KG1 (cell line): ENCODE data around the gene KARS1.

ENCODE experiments used
- DNase-seq: peaks from one replicate; lab custom pipeline; 2025; lab: John Stamatoyannopoulos, UW

KARS1 gene

GRCh38 chr16:75647492-75648264 is at the start of gene KARS1, which contains the start of gene TERF2IP:
KARS1 (minus strand) TSS chr16:75647665; CDS start chr16:75647639, 26 bp downstream.
TERF2IP (plus strand) TSS chr16:75647773; CDS start chr16:75647883, 110 bp downstream.
- peak; percentile 90 for DNase-seq

DNA sequence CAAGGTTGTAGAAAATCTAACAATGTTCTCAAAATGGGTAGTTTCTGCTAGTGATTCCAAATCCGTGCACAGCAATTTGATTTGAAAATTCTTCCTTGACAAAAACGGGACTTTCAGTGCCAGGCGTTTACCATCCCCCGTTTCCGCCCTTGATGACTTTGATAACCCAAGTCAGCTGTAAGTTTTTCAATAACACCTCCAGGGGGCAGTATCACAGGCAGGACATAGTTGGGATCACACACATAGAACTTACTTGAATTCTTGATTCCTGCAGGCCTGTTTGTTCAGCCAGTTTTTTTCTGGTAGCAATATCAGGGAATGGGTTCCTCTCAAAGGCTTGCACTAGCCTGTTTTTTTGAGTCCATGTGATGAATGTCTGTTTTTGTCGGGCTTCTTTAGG is 48.2 kb upstream of the KARS1 start:
- DNase-seq = no peak

DNA sequence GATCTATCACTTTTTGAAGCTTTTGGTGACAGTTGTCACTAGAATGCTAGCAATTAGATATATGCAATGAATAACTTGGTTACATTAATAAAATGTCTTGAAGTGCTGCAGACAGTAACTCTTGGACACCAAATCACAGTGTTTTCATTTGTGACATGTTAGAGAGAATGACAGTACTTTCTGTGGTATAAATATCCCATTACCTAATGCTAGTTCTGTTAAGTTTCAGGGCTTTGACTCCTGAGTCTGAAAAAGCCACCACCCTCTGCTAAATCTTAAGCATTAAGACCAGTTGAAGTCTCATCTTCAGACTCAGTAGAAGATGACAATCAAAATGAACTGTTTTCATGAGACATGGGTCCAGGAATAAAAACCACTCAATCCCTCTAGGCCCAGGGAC is 39.9 kb upstream of the KARS1 start:
- DNase-seq = no peak

DNA sequence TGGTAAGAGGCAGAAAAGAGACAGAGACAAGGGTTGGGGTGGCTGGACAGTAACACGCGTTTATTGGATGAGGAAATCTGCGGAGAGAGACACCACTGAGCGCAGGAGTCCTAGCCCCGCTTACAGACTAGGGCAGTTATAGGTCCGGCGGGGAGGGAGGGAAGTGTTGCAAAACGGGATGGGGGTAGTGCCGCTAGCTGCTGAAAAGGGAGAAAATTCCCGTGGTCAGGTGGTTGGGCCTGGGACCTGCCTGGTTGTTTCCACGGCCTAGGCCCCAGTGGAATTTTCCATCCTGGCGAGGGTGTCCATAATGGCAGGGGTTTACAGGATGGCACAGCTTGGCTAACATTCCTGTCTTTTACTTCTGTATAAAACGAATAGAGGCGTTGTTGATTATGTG is 34.8 kb upstream of the KARS1 start:
- DNase-seq = no peak

GRCh38 chr16:75679366-75679765 is 31.9 kb upstream of the KARS1 start:
- no peak for DNase-seq

- no peak for DNase-seq
These were observed 29.4 kb upstream of the KARS1 start, which contains the start of gene CPHXL2 for GRCh38 chr16:75676909-75677308. CPHXL2 (minus strand) TSS chr16:75677009; CDS start chr16:75676999, 10 bp downstream.

- no peak for DNase-seq
These were observed 20.0 kb upstream of the KARS1 start for GRCh38 chr16:75667503-75667902.

GRCh38 chr16:75660726-75661302 is 13.3 kb upstream of the KARS1 start:
- DNase-seq = no peak

GRCh38 chr16:75660321-75660720 is 12.9 kb upstream of the KARS1 start:
- no peak for DNase-seq

- DNase-seq = no peak
These were observed 10.7 kb upstream of the KARS1 start for GRCh38 chr16:75658175-75658574.

DNA sequence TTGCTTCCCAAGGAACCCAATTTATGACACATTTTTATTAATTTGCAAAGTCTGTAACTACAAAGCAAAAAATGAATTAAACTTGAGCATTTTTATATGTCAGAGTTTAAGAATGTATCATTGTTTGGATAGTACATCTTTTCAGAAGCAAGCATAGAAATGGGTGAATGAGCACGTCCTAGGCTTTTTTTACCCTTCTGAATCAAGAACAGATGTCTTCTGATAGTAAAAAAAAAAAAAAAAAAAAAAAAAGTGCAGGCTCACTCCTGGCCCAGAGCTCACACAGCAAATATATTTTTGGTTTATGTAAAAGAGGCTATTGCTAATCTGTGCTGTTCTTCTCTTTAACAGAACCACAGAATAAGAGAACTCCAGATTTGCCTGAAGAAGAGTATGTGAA is 6.5 kb upstream of the KARS1 start:
- DNase-seq = no peak

DNA sequence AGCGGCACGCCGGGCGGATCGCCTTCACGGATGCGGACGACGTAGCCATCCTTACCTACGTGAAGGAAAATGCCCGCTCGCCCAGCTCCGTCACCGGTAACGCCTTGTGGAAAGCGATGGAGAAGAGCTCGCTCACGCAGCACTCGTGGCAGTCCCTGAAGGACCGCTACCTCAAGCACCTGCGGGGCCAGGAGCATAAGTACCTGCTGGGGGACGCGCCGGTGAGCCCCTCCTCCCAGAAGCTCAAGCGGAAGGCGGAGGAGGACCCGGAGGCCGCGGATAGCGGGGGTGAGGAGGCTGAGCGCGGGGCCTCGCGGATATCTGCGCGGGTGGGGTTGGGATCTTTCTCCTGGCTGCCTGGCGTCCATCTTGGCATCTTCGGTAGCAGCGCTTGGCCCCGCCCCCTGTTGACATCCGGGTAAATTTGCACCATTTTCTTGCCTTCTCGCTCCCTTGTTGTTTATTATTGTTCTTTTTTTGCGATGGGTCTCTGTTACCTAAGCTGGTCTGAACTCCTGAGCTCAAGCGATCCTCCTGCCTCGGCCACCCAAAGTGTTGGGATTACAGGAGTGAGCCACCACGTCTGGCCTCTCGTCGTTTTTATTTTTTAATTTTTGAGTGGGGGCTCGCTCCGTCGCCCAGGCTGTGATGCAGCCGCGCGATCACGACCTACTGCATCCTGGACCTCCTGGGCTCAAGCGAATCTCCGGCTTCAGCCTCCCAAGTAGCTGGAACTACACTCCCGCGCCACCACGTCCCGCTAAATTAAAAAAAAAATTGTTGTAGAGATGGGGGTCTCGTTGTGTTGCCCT is 1.0 kb upstream of the KARS1 start:
- DNase-seq = peak; percentile 58

GRCh38 chr16:75647112-75647491 is 363 bp downstream of the KARS1 start:
- DNase-seq = no peak

DNA sequence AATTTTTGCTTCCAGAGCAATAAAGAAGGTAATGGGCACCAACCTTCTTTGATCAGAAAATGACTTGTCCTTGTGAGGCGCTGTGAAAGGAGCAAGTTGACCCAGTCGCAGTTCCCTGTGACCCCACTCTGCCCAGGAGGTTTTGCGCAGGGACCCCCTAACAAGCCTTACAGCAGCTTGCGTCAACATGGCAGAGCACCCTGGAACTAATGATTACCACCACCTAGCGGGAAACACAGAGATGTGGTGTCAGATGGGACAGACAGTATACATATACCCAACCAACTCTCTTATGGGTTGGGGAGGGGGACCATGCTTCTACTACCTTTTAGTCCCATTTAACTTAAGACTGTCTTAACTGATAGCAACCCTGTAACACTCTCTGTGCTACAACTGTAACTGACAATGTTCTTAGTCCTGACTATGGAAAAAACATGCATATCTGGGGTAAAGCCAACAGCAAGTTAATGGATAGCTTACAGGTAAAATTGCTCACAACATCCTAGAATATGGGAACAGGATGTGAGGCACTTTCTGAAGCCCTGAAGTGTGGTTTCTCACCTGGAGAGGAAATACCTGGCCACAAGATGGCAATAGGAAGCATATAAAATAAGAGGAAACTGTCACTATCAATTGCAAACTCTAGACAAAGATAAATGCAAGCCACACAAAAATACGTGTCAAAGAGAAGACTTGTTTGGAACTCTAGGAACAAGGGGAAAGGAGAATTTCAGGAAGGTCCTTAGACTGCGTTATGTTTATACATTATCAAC is 3.0 kb downstream of the KARS1 start:
- DNase-seq = no peak

GRCh38 chr16:75640598-75640997 is 6.9 kb downstream of the KARS1 start:
- no peak for DNase-seq

- DNase-seq = no peak
These were observed 12.4 kb downstream of the KARS1 start for GRCh38 chr16:75635036-75635435.

DNA sequence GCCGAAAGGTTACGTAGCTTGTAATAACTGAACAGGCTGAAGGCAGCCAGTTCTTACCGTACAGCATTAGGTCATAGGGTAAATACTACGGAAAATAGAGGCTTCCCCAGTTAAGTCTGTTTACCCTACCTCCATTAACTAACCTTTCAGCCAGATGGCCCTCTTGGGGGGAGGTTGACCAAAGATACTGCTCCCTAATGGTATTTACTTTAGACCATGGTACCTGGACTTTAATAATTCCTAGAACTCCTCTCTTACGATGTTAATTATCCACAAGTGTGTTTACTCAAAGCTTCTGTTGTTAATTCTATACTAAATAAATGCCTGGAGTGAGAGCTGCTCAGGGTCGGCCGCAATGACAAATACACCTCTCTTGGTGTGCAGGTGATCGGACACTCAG is 14.6 kb downstream of the KARS1 start:
- DNase-seq = no peak

DNA sequence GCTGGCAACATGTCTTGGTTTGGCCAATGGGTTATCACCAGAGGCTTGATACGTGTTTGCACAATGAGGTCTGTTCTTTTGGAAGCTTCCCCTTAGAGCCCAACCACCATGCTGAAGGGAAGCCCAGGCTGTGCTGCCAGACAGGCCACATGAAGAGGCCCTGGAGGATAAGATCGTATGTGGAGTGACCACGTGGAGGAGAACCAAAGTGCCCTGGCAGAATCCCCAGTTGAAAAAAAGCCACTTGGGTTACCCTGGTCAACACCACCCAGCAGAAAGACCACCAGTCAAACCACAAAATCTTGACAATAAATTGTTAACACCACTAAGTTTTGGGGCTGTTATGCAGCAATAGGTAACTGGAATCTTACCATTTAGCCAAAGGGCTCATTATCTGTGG is 17.4 kb downstream of the KARS1 start:
- no peak for DNase-seq

GRCh38 chr16:75629132-75629531 is 18.3 kb downstream of the KARS1 start:
- no peak for DNase-seq

DNA sequence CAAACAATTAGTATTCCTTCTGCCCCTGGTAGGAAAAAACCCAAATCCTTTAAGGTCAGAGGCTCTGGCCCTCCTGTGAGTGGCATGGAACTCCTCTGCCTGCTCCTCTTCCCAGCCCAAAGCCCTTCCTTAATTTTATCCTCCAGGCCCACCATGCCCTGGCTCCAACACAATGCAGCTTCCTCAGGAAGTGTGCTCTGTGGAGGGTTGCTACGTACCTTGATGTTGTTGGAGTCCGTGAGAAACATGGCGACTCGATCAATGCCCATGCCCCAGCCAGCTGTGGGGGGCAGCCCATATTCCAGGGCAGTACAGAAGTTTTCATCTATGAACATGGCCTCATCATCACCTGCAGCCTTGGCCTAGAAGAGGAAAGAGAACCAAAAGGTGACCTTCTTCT is 19.1 kb downstream of the KARS1 start:
- no peak for DNase-seq

DNA sequence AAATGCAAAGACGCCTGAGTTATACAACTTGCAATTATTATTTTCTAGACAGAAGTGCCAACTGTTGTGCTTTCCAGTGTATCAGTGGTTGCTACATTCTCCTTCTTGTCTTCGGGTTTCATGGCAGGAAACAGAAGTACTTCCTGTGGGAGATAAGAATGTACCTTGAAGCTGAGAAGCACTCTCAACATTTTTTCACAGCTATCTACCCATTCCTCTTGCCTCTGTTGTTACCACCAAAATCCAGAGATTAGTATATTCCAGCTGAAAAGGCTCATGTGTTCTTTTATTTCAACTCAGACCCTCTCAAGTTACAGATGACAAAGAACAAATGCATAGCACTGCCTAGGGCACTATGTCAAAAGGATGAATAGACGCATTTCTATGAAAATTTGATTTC is 19.6 kb downstream of the KARS1 start:
- no peak for DNase-seq

- DNase-seq = no peak
These were observed 20.7 kb downstream of the KARS1 start for GRCh38 chr16:75626806-75627205.
